ENCODE results near the gene CCNK.

DNA sequence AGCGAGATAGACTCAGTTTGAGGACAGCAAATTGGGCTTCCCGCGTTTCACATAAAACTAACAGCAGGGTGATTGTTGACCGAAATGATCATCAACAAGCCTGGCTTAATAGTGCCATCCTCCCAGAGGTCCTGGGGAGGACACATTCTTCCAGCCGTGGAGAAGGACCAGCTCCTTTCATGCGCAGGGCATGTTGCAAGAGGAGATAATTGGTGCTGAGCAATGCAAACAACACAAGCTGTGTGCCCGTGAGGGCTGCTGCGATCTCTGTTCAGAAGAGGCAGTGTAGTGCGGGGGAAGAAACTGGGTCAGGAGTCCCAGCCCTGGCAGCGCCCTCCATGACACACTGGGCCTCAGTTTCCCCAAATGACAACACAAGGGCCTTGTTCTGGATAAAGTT lies 68.5 kb downstream of the CCNK start:
- TF ChIP-seq, protein P1, sequence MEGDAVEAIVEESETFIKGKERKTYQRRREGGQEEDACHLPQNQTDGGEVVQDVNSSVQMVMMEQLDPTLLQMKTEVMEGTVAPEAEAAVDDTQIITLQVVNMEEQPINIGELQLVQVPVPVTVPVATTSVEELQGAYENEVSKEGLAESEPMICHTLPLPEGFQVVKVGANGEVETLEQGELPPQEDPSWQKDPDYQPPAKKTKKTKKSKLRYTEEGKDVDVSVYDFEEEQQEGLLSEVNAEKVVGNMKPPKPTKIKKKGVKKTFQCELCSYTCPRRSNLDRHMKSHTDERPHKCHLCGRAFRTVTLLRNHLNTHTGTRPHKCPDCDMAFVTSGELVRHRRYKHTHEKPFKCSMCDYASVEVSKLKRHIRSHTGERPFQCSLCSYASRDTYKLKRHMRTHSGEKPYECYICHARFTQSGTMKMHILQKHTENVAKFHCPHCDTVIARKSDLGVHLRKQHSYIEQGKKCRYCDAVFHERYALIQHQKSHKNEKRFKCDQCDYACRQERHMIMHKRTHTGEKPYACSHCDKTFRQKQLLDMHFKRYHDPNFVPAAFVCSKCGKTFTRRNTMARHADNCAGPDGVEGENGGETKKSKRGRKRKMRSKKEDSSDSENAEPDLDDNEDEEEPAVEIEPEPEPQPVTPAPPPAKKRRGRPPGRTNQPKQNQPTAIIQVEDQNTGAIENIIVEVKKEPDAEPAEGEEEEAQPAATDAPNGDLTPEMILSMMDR (IDR thresholded peaks at IDR 0.05) = no peak
- TF ChIP-seq POLR2AphosphoS5 (IDR thresholded peaks at IDR 0.05) = no peak

Data from suprapubic skin (tissue), 3 donors.